NT2/D1 (cell line): ENCODE data around the gene RAB40C.

ENCODE experiments used
- SUZ12 ChIP-seq: IDR thresholded peaks from 2 replicates; pipeline ENCODE4 v1.6.1; 2011; ENCODE audit not compliant: insufficient read length, insufficient read depth; ENCODE audit errors: extremely low read depth
- YY1 ChIP-seq: IDR thresholded peaks from 2 replicates; pipeline ENCODE4 v1.6.1; 2011; ENCODE audit not compliant: insufficient read length, insufficient read depth
- ZNF274 ChIP-seq: IDR thresholded peaks from 2 replicates; pipeline ENCODE4 v1.6.1; 2011; ENCODE audit warnings: mild to moderate bottlenecking, low read depth, low read length

- no peak for TF ChIP-seq YY1
- TF ChIP-seq ZNF274: no peak
- no peak for TF ChIP-seq SUZ12
Observed at GRCh38 chr16:544517-544916, 45.3 kb upstream of the RAB40C start.
